HL-60 (cell line): ENCODE measurements around the gene LIN52.

Source experiments
- DNase-seq, 2 experiments: peaks; one replicate each; pipeline ENCODE4 v3.0.0-alpha.2; 2010 to 2020; ENCODE audit warnings: low read depth in 1 of 2, low spot score in 1 of 2
- H3K27ac ChIP-seq: fragments of 250-450 bp; sonication (Bioruptor Pico); replicated peaks from 2 replicates; pipeline ENCODE4 v1.5.1; 2020; ENCODE audit warnings: mild to moderate bottlenecking, moderate library complexity
- H3K27me3 ChIP-seq: fragments of 250-450 bp; sonication (Bioruptor Pico); 2 replicates; pipeline ENCODE4 v1.5.1; 2021; ENCODE audit warnings: mild to moderate bottlenecking, moderate library complexity; ENCODE audit not compliant: insufficient read depth, poor library complexity, severe bottlenecking
- H3K4me3 ChIP-seq: replicated peaks from 2 replicates; pipeline ENCODE4 v1.5.1; 2011; ENCODE audit warnings: mild to moderate bottlenecking, control low read depth, low read length; ENCODE audit not compliant: insufficient read depth
- CTCF ChIP-seq: IDR thresholded peaks from one replicate; pipeline ENCODE4 v1.5.1; 2011; ENCODE audit warnings: low read length, control low read depth, inconsistent platforms; ENCODE audit not compliant: insufficient read depth
- GABPA ChIP-seq: IDR thresholded peaks from 2 replicates; pipeline ENCODE4 v1.6.1; 2012; ENCODE audit warnings: low read depth
- POLR2AphosphoS5 ChIP-seq: IDR thresholded peaks from 2 replicates; pipeline ENCODE4 v1.6.1; 2012; ENCODE audit warnings: low read depth
- REST ChIP-seq: IDR thresholded peaks from 2 replicates; pipeline ENCODE4 v1.6.1; 2012; ENCODE audit warnings: low read depth; ENCODE audit not compliant: insufficient replicate concordance
- SPI1 ChIP-seq: IDR thresholded peaks from 2 replicates; pipeline ENCODE4 v1.6.1; 2012; ENCODE audit warnings: low read depth, mild to moderate bottlenecking, borderline replicate concordance

Gene LIN52

GRCh38 chr14:74065746-74066575 lies 18.8 kb upstream of the LIN52 start:
- H3K27ac ChIP-seq: no peak overlapping the region
- no peak overlapping the region for H3K4me3 ChIP-seq
- H3K27me3 ChIP-seq: no peaks in the 10 kb centered on the region
- no peak for DNase-seq
- TF ChIP-seq CTCF: no peak
- TF ChIP-seq POLR2AphosphoS5: no peak
- no peak for TF ChIP-seq SPI1
- no peak for TF ChIP-seq GABPA
- no peak for TF ChIP-seq REST

GRCh38 chr14:74077401-74077800 lies 7.4 kb upstream of the LIN52 start:
- H3K27ac ChIP-seq: peak overlapping the region; percentile 48
- no peak for DNase-seq
- no peaks in the 10 kb centered on the region for H3K27me3 ChIP-seq
- no peak overlapping the region for H3K4me3 ChIP-seq
- TF ChIP-seq SPI1 (no peak), GABPA (no peak), REST (no peak), POLR2AphosphoS5 (no peak), CTCF (no peak)

- DNase-seq: no peak
- TF ChIP-seq CTCF (no peak), SPI1 (no peak), GABPA (no peak), POLR2AphosphoS5 (no peak), REST (no peak)
- H3K27ac ChIP-seq: no peak overlapping the region
These were observed 3.8 kb upstream of the LIN52 start for GRCh38 chr14:74080820-74081460.

More at GRCh38 chr14:74080820-74081460, 3.8 kb upstream of the LIN52 start:
- H3K4me3 ChIP-seq: no peak overlapping the region
- H3K27me3 ChIP-seq: no peaks in the 10 kb centered on the region
